Thyroid gland (tissue), 4 donors: ENCODE results near the gene MPPED2.

Experiments used
- POLR2A ChIP-seq, 2 donors: fragments of 450-650 bp; IDR thresholded peaks; one replicate each; pipeline ENCODE4 v1.6.1; 2017; ENCODE audit warnings: antibody characterized with exemption in 2 of 2, mild to moderate bottlenecking in 2 of 2, moderate library complexity in 1 of 2
- TF ChIP-seq, protein P1 (sequence below), 6 experiments: fragments of 200-600 bp in 3 of 6; fragments of 450-650 bp in 3 of 6; sonication (generic) in 3 of 6; IDR thresholded peaks; one replicate each; pipeline ENCODE4 v1.5.1; 2016 to 2019; ENCODE audit warnings: antibody characterized with exemption in 6 of 6, mild to moderate bottlenecking in 2 of 6, inconsistent platforms in 1 of 6, moderate library complexity in 1 of 6

GRCh38 chr11:30585892-30586250 is 282 bp downstream of the MPPED2 start:
- TF ChIP-seq, protein P1, sequence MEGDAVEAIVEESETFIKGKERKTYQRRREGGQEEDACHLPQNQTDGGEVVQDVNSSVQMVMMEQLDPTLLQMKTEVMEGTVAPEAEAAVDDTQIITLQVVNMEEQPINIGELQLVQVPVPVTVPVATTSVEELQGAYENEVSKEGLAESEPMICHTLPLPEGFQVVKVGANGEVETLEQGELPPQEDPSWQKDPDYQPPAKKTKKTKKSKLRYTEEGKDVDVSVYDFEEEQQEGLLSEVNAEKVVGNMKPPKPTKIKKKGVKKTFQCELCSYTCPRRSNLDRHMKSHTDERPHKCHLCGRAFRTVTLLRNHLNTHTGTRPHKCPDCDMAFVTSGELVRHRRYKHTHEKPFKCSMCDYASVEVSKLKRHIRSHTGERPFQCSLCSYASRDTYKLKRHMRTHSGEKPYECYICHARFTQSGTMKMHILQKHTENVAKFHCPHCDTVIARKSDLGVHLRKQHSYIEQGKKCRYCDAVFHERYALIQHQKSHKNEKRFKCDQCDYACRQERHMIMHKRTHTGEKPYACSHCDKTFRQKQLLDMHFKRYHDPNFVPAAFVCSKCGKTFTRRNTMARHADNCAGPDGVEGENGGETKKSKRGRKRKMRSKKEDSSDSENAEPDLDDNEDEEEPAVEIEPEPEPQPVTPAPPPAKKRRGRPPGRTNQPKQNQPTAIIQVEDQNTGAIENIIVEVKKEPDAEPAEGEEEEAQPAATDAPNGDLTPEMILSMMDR (IDR thresholded peaks at IDR 0.05): no peak
- no peak for TF ChIP-seq POLR2A (IDR thresholded peaks at IDR 0.05)
